ENCODE data around the gene SINHCAF. TPM values are rescaled to one million over a fixed set of nuclear protein-coding genes. Genes with fewer than 3 reads are reported as not detected.

The SINHCAF gene
- total and polyA plus RNA-seq, 12 donors, result 5.7 to 16.9 (median 10.1) TPM

- Histone ChIP-seq H3K9me3 (no peaks in the 10 kb centered on the region), H3K4me3 (no peak overlapping the region), H3K27me3 (no peaks in the 10 kb centered on the region), H3K4me1 (peaks cover 0 to 33% (median 13%) of the 10 kb centered on the region in 9 donors), H3K27ac (no peak overlapping the region), H3K36me3 (no peaks in the 10 kb centered on the region)
- intact Hi-C loops (cut with DNase I), result no loop called here
- DNase-seq (no peak), ATAC-seq (no peak)
- TF ChIP-seq CTCF (IDR thresholded peaks at IDR 0.05), result no peak
- 93 to 97% methylated on average over 3 of the region's 3 CpGs for WGBS, 2 donors
Measured at GRCh38 chr12:31315044-31315715, 10.8 kb downstream of the SINHCAF start.

DNA sequence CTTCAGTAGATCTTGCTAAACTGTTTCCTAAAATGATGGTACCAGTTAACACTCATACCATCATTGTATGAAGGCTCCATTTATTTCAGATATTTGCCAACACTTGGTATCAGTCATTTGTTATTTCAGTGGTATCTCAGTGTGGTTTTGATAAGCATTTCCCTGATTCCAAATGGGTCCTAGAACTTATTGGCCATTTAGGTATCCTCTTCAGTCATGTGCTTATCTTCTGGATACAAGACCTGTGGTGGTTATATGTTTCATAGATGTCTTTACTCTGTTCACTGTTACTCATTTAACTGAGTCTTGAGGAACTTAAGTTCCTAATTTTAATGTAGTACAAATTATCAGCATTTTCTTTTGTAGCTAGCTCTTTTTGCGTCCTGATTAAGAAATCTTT, 13.5 kb downstream of the SINHCAF start:
- 93 to 95% methylated on average over 1 of the region's 1 CpG for WGBS, 2 donors
- intact Hi-C loops (cut with DNase I), result no loop called here
- TF ChIP-seq CTCF (IDR thresholded peaks at IDR 0.05), result no peak

GRCh38 chr12:31311634-31312258, 14.2 kb downstream of the SINHCAF start:
- no peak for ATAC-seq
- intact Hi-C loops (cut with DNase I), result no loop called here
- no peak for DNase-seq
- Histone ChIP-seq H3K27me3 (no peaks in the 10 kb centered on the region), H3K4me3 (no peak overlapping the region), H3K9me3 (no peaks in the 10 kb centered on the region), H3K27ac (no peak overlapping the region), H3K4me1 (peaks cover 0 to 6% (median 1%) of the 10 kb centered on the region in 9 donors), H3K36me3 (no peaks in the 10 kb centered on the region)
- 94 to 98% methylated on average over 2 of the region's 2 CpGs for WGBS, 2 donors
- TF ChIP-seq CTCF (IDR thresholded peaks at IDR 0.05), result no peak

More for the DNA sequence above, 13.5 kb downstream of the SINHCAF start:
- no peak for ATAC-seq
- no peak overlapping the region for H3K27ac ChIP-seq
- H3K9me3 ChIP-seq, result no peaks in the 10 kb centered on the region
- peaks cover 0 to 12% (median 5%) of the 10 kb centered on the region in 9 donors for H3K4me1 ChIP-seq
- H3K4me3 ChIP-seq, result no peak overlapping the region
- no peaks in the 10 kb centered on the region for H3K27me3 ChIP-seq
- no peak for DNase-seq
- H3K36me3 ChIP-seq, result no peaks in the 10 kb centered on the region

- H3K4me3 ChIP-seq, result no peak overlapping the region
- TF ChIP-seq CTCF (IDR thresholded peaks at IDR 0.05), result no peak
- H3K9me3 ChIP-seq, result no peaks in the 10 kb centered on the region
- intact Hi-C loops (cut with DNase I), result no loop called here
- WGBS, 2 donors, result 92 to 93% methylated on average over 2 of the region's 2 CpGs
- H3K36me3 ChIP-seq, result no peaks in the 10 kb centered on the region
- H3K27me3 ChIP-seq, result no peaks in the 10 kb centered on the region
- no peak overlapping the region for H3K27ac ChIP-seq
- no peaks in the 10 kb centered on the region for H3K4me1 ChIP-seq
- DNase-seq (no peak), ATAC-seq (no peak)
Measured at GRCh38 chr12:31310488-31310887, 15.5 kb downstream of the SINHCAF start.

Measured in heart right ventricle (tissue), 16 donors.